Transverse colon (tissue), 4 donors: ENCODE data around the gene PDF. TPM values are rescaled to one million over a fixed set of nuclear protein-coding genes. Genes with fewer than 3 reads are reported as not detected.
"Not testable (repeated sequence)": the region's sequence is repeated elsewhere in the genome, so short reads cannot be mapped to it uniquely, and the experiment has no call there.

Source experiments
- DNase-seq: peaks from one replicate; pipeline ENCODE4 v3.0.0-alpha.2; 2019
- H3K27ac ChIP-seq, 4 donors: fragments of 200-600 bp; sonication (generic); 2 replicates each; pipeline ENCODE4 v1.5.1; 2016 to 2018; ENCODE audit warnings: inconsistent platforms in 4 of 4
- H3K27me3 ChIP-seq: fragments of 200-600 bp; sonication (generic); 2 replicates; pipeline ENCODE4 v1.5.1; 2017; ENCODE audit warnings: inconsistent platforms
- H3K36me3 ChIP-seq, 4 donors: fragments of 200-600 bp; sonication (generic); 2 replicates each; pipeline ENCODE4 v1.5.1; 2017 to 2019; ENCODE audit warnings: inconsistent platforms in 4 of 4
- H3K4me1 ChIP-seq, 4 donors: fragments of 200-600 bp; sonication (generic); 2 replicates each; pipeline ENCODE4 v1.5.1; 2017 to 2020; ENCODE audit warnings: inconsistent platforms in 4 of 4
- H3K4me3 ChIP-seq, 4 donors: fragments of 200-600 bp; sonication (generic); 1 replicate in 1 of 4; 2 replicates in 3 of 4; pipeline versions ENCODE4 v1.5.1 to v1.6.1; 2017 to 2019; ENCODE audit warnings: inconsistent platforms in 4 of 4
- H3K9me3 ChIP-seq, 2 donors: fragments of 200-600 bp; sonication (generic); 2 replicates each; pipeline ENCODE4 v1.5.1; 2017 to 2019; ENCODE audit warnings: inconsistent platforms in 2 of 2
- EP300 ChIP-seq: sonication (generic); formaldehyde crosslinking; IDR thresholded peaks from one replicate; pipeline ENCODE4 v1.6.1; 2017; ENCODE audit warnings: antibody characterized with exemption, low read depth
- POLR2A ChIP-seq: fragments of 450-650 bp; IDR thresholded peaks from one replicate; pipeline ENCODE4 v1.6.1; 2016; ENCODE audit warnings: antibody characterized with exemption, mild to moderate bottlenecking, moderate library complexity
- POLR2AphosphoS5 ChIP-seq, 3 donors: sonication (generic); formaldehyde crosslinking; IDR thresholded peaks; one replicate each; pipeline ENCODE4 v1.6.1; 2016; ENCODE audit warnings: antibody characterized with exemption in 3 of 3
- WGBS, 2 donors: methylation state at CpG; one replicate each; pipeline ENCODE4 v1.1.5; 2018; ENCODE audit warnings: low coverage in 1 of 2; 5-methylcytosine and 5-hydroxymethylcytosine counted together
- in situ Hi-C, 4 donors: fragments of 200-750 bp; cut with MboI; loops; one replicate each; pipeline versions ENCODE4 v1.15.0 to v1.15.1; 2017; ENCODE audit warnings: low sequenced_read_pairs in 3 of 4, low pct_ligation_motif_present in 1 of 4, low pct_unique_long_range_greater_than_20kb in 1 of 4
- intact Hi-C: fragments of 100-400 bp; cut with DNase I; formaldehyde crosslinking; loops from one replicate; pipeline ENCODE4 v1.15.1; 2023; ENCODE audit warnings: low total_unique reads
- total RNA-seq, 4 donors: library from RNA; depleted of rRNA; stranded (reverse); fragments of >200 nt; gene quantifications; one replicate each; pipeline ENCODE4 v1.1.0, GENCODE V29; 2016
- TF ChIP-seq, protein P1 (sequence below), 5 experiments: fragments of 200-600 bp in 3 of 5; fragments of 450-650 bp in 2 of 5; sonication (generic) in 3 of 5; IDR thresholded peaks; 1 replicate in 2 of 5; 2 replicates in 3 of 5; pipeline ENCODE4 v1.5.1; 2016 to 2017; ENCODE audit warnings: antibody characterized with exemption in 5 of 5, inconsistent platforms in 3 of 5, mild to moderate bottlenecking in 2 of 5, moderate library complexity in 1 of 5

PDF gene
- total RNA-seq, 4 donors from 2014 or later, result 2.2 to 19.5 (median 8.8) TPM

DNA sequence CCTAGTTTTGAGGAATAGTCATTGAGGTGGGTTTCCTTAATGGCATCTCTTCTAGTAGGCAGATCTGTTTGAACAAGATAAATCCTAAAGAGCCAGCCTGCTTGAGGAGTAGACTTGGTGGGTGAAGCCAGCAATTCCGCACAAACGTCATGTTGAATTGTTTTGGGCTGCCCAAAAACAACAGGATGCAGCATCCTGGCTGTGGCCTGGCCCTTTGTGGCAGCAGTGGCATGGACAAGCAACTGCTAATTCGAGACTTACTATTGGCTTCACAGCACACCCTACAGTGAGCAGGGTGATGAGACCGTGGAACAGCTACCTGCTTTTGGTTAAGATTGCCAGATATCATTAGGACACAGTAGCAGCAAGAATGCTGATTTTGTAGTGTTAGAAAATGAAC, 28.5 kb downstream of the PDF start:
- TF ChIP-seq POLR2A (no peak), EP300 (no peak), POLR2AphosphoS5 (IDR thresholded peaks at IDR 0.05) (no peak)
- TF ChIP-seq, protein P1, sequence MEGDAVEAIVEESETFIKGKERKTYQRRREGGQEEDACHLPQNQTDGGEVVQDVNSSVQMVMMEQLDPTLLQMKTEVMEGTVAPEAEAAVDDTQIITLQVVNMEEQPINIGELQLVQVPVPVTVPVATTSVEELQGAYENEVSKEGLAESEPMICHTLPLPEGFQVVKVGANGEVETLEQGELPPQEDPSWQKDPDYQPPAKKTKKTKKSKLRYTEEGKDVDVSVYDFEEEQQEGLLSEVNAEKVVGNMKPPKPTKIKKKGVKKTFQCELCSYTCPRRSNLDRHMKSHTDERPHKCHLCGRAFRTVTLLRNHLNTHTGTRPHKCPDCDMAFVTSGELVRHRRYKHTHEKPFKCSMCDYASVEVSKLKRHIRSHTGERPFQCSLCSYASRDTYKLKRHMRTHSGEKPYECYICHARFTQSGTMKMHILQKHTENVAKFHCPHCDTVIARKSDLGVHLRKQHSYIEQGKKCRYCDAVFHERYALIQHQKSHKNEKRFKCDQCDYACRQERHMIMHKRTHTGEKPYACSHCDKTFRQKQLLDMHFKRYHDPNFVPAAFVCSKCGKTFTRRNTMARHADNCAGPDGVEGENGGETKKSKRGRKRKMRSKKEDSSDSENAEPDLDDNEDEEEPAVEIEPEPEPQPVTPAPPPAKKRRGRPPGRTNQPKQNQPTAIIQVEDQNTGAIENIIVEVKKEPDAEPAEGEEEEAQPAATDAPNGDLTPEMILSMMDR (IDR thresholded peaks at IDR 0.05), result no peak
- Histone ChIP-seq H3K9me3 (no peaks in the 10 kb centered on the region), H3K36me3 (peaks cover 0 to 22% (median 10%) of the 10 kb centered on the region in 4 donors), H3K4me3 (no peak overlapping the region), H3K27ac (no peak overlapping the region), H3K27me3 (no peaks in the 10 kb centered on the region), H3K4me1 (no peaks in the 10 kb centered on the region)
- DNase-seq, result no peak
- in situ Hi-C loops, result no loop called here
- intact Hi-C loops, result no loop called here
- 60 to 88% methylated on average over 1 to 4 of the region's 4 CpGs for WGBS, 2 donors

DNA sequence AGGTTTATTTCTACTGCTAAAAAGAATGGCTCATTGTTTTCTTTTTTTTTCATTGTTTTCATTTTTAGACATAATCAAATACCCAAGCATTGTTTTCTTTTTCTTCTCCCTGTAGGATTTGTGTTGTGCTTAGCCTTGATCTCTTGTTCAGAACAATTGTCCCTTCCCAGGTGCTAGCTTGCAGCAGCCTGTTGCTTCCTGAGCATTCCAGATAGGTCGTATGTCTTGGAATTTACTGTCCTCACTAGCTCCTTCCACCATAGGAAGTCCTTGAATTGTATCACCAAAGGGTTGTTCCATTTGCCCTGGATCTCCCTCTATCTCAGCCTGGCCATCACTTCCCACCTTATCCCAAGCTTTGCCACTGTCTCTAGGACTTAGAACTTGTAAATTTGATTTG, 29.2 kb downstream of the PDF start:
- no peak for TF ChIP-seq EP300
- TF ChIP-seq, protein P1 (IDR thresholded peaks at IDR 0.05), result no peak
- TF ChIP-seq POLR2AphosphoS5 (IDR thresholded peaks at IDR 0.05), result no peak
- TF ChIP-seq POLR2A, result no peak
- H3K4me1 ChIP-seq, result no peaks in the 10 kb centered on the region
- H3K36me3 ChIP-seq, result peaks cover 0 to 22% (median 10%) of the 10 kb centered on the region in 4 donors
- intact Hi-C loops (no loop called here), in situ Hi-C loops (no loop called here)
- H3K4me3 ChIP-seq, result no peak overlapping the region
- DNase-seq, result no peak
- no peaks in the 10 kb centered on the region for H3K27me3 ChIP-seq
- H3K27ac ChIP-seq, result no peak overlapping the region
- 45 to 81% methylated on average over 1 of the region's 1 CpG for WGBS, 2 donors
- no peaks in the 10 kb centered on the region for H3K9me3 ChIP-seq

DNA sequence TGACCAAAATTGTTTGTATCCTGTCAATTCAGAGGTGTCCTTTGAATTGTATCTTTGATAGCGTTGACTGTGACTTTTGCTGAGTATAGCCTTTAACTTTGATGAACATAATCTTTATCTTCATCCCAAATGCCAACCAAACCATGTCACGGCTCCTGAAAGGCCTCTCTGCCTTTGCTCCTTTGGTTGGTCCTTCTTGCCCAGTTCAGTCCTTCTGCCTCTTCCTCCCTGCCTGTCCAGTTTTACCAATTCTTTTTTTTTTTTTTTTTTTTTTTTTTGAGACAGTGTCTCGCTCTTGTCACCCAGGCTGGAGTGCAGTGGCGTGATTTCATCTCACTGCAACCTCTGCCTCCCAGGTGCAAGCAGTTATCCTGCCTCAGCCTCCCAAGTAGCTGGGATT, 32.1 kb downstream of the PDF start:
- in situ Hi-C loops, result loop anchor here in 1 of 4 donors (25.0 kb wide), 1 partner anchor 411 kb away; no protein-coding TSS in a partner anchor
- DNase-seq, result no peak
- Histone ChIP-seq H3K4me3 (no peak overlapping the region), H3K36me3 (peaks cover 0 to 20% (median 9%) of the 10 kb centered on the region in 4 donors), H3K27ac (no peak overlapping the region), H3K9me3 (no peaks in the 10 kb centered on the region), H3K27me3 (no peaks in the 10 kb centered on the region), H3K4me1 (no peaks in the 10 kb centered on the region)
- 98 to 100% methylated on average over 2 to 4 of the region's 4 CpGs for WGBS, 2 donors
- TF ChIP-seq POLR2AphosphoS5 (IDR thresholded peaks at IDR 0.05), result no peak
- TF ChIP-seq EP300, result no peak
- TF ChIP-seq POLR2A, result no peak
- TF ChIP-seq, protein P1 (IDR thresholded peaks at IDR 0.05), result no peak
- intact Hi-C loops, result no loop called here

DNA sequence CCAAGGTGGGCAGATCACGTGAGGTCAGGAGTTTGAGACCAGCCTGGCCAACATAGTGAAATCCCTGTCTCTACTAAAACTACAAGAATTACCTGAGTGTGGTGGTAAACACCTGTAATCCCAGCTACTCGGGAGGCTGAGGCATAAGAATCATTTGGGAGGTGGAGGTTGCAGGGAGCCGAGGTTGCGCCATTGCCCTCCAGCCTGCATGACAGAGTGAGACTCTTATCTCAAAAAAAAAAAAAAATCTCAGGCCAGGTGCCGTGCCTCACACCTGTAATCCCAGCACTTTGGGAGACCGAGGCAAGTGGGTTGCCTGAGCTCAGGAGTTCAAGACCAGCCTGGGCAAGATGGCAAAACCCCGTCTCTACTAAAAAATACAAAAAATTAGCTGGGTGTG, 33.6 kb downstream of the PDF start:
- H3K27me3 ChIP-seq, intact Hi-C loops, H3K4me1 ChIP-seq, H3K27ac ChIP-seq, DNase-seq, H3K4me3 ChIP-seq, H3K9me3 ChIP-seq: not testable (repeated sequence)
- in situ Hi-C loops, result loop anchor here in 1 of 4 donors (25.0 kb wide), 1 partner anchor 409 kb away; no protein-coding TSS in a partner anchor
- 96% methylated on average over 7 of the region's 7 CpGs; no CpG with 5 or more reads in 1 of the 2 donors for WGBS, 2 donors
- peaks cover 0 to 20% (median 9%) of the 10 kb centered on the region in 4 donors for H3K36me3 ChIP-seq

DNA sequence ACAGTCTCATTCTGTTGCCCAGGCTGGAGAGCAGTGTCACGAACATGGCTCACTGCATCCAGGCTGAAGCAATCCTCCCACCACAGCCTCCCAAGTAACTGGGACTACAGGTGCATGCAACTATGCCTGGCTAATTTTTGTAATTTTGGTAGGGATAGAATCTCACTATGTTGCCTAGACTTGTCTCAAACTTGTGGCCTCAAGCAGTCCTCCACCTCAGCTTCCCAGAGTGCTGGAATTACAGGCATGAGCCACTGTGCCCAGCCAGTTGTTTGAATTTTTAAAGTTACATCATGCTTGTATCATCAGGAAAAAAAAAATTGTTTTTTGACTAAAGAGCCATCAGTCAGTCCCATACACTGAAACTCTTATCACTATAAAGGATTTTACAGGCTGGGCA, 36.3 kb downstream of the PDF start:
- intact Hi-C loops, result no loop called here
- H3K4me3 ChIP-seq, result no peak overlapping the region
- no peaks in the 10 kb centered on the region for H3K27me3 ChIP-seq
- H3K36me3 ChIP-seq, result peaks cover 0 to 5% (median 0%) of the 10 kb centered on the region in 4 donors
- TF ChIP-seq POLR2AphosphoS5 (IDR thresholded peaks at IDR 0.05), result no peak
- TF ChIP-seq, protein P1 (IDR thresholded peaks at IDR 0.05), result no peak
- no peak for TF ChIP-seq POLR2A
- H3K9me3 ChIP-seq, result no peaks in the 10 kb centered on the region
- WGBS, 2 donors, result 75 to 89% methylated on average over 1 of the region's 1 CpG
- in situ Hi-C loops, result loop anchor here in 1 of 4 donors (25.0 kb wide), 1 partner anchor 407 kb away; no protein-coding TSS in a partner anchor
- H3K27ac ChIP-seq, result no peak overlapping the region
- no peaks in the 10 kb centered on the region for H3K4me1 ChIP-seq
- DNase-seq, result no peak
